Fibroblast of skin of right biceps (primary cell): ENCODE measurements around the gene SMARCA2.

Source experiments
- DNase-seq: peaks from one replicate; pipeline ENCODE4 v3.0.0-alpha.2; 2013

SMARCA2 gene

GRCh38 chr9:2150338-2150737 lies 135.2 kb downstream of the SMARCA2 start:
- DNase-seq: no peak

- no peak for DNase-seq
Observed at GRCh38 chr9:2151171-2151570, 136.0 kb downstream of the SMARCA2 start.

- no peak for DNase-seq
Observed at GRCh38 chr9:2152966-2153629, 138.0 kb downstream of the SMARCA2 start.

GRCh38 chr9:2153630-2154217 lies 138.6 kb downstream of the SMARCA2 start:
- no peak for DNase-seq

- DNase-seq: no peak
Observed at GRCh38 chr9:2154731-2155130, 139.6 kb downstream of the SMARCA2 start.

- DNase-seq: no peak
Observed at GRCh38 chr9:2155966-2156365, 140.8 kb downstream of the SMARCA2 start.

GRCh38 chr9:2157277-2158110 lies 142.3 kb downstream of the SMARCA2 start:
- peak; percentile 71 for DNase-seq

GRCh38 chr9:2158111-2158610 lies 143.0 kb downstream of the SMARCA2 start:
- peak; percentile 77 for DNase-seq

GRCh38 chr9:2158766-2159430 lies 143.8 kb downstream of the SMARCA2 start:
- DNase-seq: no peak

GRCh38 chr9:2159521-2160454 lies 144.6 kb downstream of the SMARCA2 start:
- DNase-seq: peak; percentile 17

- no peak for DNase-seq
Observed at GRCh38 chr9:2161661-2162060, 146.5 kb downstream of the SMARCA2 start.

GRCh38 chr9:2163231-2163885 lies 148.2 kb downstream of the SMARCA2 start:
- no peak for DNase-seq

- no peak for DNase-seq
Observed at GRCh38 chr9:2164268-2164667, 149.1 kb downstream of the SMARCA2 start.

GRCh38 chr9:2166203-2166602 lies 151.1 kb downstream of the SMARCA2 start:
- no peak for DNase-seq

GRCh38 chr9:2169035-2169434 lies 153.9 kb downstream of the SMARCA2 start:
- DNase-seq: no peak

GRCh38 chr9:2170722-2171121 lies 155.6 kb downstream of the SMARCA2 start:
- DNase-seq: no peak

- DNase-seq: no peak
Observed at GRCh38 chr9:2173170-2173569, 158.0 kb downstream of the SMARCA2 start.

- no peak for DNase-seq
Observed at GRCh38 chr9:2173861-2174260, 158.7 kb downstream of the SMARCA2 start.

GRCh38 chr9:2174306-2174705 lies 159.2 kb downstream of the SMARCA2 start:
- no peak for DNase-seq

- no peak for DNase-seq
Observed at GRCh38 chr9:2174911-2175310, 159.8 kb downstream of the SMARCA2 start.

- DNase-seq: no peak
Observed at GRCh38 chr9:2177121-2177520, 162.0 kb downstream of the SMARCA2 start.
